ENCODE measurements around the gene C9orf50.

DNA sequence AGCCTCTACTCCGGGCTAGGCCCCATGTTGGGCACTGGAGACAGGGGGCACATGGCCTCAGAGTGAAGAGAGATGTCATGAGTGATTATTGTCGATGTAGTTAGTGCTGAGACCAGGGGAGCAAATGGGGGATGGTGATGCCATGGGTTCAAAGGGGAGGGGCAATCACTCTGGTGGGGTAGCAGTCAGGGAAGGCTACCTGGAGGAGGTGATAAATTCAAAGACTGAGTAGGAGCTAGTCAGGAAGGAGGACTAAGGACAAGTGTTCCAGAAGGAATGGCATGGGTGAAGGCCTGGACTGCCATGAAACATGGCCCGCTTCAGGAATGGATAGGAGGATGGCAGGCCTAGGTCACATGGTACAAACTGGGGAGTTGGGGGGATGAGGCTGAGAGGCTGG lies 41.6 kb downstream of the C9orf50 start:
- TF ChIP-seq EZH2 (IDR thresholded peaks at IDR 0.05; ENCODE audit: borderline replicate concordance, low read depth, low read length, severe bottlenecking) (no peak), CTCF (IDR thresholded peaks at IDR 0.05; ENCODE audit: extremely low read depth in 1 of 2, insufficient read depth in 1 of 2, low read depth in 1 of 2, low read length in 2 of 2) (no peak), GATA2 (IDR thresholded peaks at IDR 0.05; ENCODE audit: insufficient read depth, insufficient read length, low read depth, low read length) (no peak), POLR2AphosphoS5 (IDR thresholded peaks at IDR 0.05; ENCODE audit: insufficient read depth, low read depth, low read length) (no peak)
